HG03196 (cell line): ENCODE measurements around the gene SLC7A5.
A peak's percentile ranks its signal among the peaks of the same experiment; 100 is the strongest.
"Not testable (repeated sequence)": the region's sequence is repeated elsewhere in the genome, so short reads cannot be mapped to it uniquely, and the experiment has no call there.

ENCODE experiments used
- ATAC-seq: cut with Tn5 transposase; IDR thresholded peaks from one replicate; pipeline ENCODE4 v1.9.1; 2021; ENCODE audit not compliant: unreplicated experiment

The SLC7A5 gene

DNA sequence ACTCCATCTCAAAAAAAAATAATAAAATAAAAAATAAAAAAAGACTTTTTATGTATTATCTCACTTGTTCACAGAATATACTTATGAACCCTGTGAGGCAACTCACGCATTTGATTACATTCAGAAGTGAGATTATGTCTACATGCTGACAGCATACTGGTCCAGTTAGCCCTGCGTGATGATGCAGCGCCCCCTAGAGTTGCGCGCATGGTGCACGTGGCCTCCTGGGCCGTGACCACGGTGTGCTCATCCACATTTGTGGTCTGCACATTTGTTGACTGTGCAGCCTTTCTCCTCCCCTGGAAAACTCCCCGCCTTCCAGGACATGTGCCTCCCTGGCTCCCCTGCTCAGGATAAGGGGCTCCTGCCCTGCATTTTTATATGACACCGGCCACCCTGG is 20.5 kb upstream of the SLC7A5 start:
- ATAC-seq = not testable (repeated sequence)

- not testable (repeated sequence) for ATAC-seq
Observed at GRCh38 chr16:87888346-87888745, 19.0 kb upstream of the SLC7A5 start.

- not testable (repeated sequence) for ATAC-seq
Observed at GRCh38 chr16:87887931-87888330, 18.6 kb upstream of the SLC7A5 start.

DNA sequence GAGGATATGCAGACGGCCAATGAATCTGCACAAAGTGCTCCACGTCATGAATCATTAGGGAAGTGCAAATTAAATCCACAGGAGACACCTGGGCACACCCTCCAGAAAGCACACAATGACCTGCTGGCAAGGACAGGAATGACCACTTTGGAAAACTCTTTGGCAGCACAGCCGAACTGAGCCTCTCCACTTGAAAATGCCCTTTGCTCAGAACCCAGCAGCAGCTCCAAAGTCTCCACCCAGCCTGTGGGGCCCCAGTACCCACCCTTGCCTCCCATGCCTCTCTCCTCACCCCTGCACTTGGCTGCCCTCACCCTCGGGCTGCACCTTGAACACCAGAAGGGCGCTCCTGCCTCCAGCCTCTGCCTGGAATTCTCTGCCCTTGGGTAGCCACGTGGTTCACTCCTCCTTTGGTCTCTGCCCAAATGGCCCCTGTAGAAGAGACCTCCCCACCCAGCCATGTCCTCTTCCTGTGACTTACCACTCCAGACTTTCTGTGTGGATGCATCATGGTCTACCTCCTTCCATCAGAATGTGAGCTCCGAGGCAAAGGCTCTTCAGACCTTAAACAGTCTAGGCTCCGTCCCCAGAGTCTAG is 16.2 kb upstream of the SLC7A5 start:
- ATAC-seq = not testable (repeated sequence)

DNA sequence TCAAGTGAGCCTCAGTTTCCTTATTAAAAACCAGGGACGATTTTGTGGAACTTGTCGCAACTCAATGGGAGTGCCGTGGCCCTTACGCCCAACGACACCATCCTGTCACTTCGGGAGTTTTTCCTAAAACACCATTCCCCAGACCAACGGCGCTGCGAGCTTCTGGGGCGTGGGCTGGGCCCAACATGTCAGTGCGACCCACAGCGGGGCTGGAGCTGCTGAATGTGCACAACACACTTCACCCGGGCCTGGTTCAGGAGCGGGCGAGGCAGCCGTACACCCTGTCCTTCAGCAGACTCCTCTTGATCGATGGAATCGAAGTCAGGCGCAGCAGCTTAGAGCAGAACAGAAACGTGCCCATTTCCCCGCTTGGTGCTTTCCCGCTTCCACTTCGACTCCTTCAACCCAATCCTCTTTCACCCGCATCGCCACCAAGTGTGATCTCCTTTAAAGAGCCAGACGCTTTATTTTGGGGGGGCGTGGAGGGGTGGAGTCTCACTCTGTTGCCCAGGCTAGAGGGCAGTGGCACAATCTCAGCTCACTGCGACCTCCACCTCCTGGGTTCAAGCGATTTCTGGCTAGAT is 13.2 kb upstream of the SLC7A5 start:
- ATAC-seq = no peak

DNA sequence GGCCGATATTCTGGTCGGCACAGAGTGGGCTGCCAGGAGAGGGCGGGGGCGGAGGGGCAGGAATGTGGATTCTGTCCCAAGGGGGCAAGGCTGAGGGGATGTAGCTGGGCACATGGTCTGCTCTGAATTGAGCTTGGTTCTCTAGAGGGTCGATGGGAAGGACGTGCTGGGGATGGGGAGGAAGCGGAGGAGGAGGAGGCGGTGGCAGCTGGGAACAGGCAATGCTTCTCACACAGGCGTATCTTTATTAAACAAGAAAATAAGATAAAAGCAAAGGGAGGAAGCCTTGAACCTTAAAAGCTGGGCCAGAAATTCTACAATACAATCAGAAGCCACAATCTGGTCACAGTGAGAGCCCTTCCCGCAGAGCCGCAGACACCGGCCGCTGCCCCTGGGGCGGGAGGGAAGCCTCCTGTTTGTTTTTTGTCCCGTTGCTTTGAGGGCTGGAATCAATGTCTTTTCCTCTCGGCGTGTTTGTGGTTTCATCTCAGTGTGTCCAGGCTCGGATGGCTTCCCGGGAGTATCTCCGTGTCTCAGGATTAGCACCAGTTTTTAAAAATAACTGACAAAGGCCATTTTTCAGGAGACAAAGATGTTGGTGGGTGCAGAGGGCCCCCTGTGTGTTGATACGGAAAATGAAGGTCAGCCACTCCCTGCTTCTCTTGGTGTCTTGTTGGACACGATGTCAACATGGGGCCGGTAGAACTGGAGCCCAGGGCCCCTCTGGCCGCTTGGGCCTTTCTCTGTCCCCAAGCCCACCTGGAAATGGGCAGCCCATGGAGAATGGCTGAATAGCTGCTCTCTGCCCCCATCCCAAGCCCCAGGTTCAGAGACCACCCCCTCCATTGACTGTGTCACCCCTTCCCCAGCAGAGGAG is 12.3 kb upstream of the SLC7A5 start:
- ATAC-seq = no peak

DNA sequence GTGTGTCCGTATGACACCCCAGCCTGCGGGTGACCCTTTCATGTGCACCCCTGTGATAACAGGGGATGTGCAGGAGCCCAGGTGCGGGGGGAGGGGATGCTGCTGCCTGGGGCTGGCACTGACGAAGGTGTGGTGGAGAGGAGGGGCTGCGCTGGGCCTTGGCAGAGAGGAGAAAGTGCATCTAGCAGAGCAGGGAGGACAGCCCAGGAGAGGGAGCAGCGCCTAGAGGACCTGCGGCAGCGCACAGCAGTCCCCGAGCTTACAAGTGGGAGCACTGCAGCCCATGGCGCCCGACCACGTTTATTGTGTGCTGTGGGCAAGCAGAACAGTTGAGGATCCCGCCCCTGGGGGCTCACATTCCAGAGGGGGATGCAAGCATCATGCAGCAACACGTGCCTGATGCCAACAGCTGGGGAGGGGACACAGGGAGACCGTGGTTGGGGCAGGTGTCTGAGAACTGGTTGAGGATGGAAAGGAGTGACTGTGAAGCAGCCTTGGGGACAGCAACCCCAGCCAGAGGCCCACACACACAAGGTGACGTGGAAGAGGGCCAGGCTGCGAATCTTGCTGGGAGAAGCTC is 10.9 kb upstream of the SLC7A5 start:
- ATAC-seq = no peak

DNA sequence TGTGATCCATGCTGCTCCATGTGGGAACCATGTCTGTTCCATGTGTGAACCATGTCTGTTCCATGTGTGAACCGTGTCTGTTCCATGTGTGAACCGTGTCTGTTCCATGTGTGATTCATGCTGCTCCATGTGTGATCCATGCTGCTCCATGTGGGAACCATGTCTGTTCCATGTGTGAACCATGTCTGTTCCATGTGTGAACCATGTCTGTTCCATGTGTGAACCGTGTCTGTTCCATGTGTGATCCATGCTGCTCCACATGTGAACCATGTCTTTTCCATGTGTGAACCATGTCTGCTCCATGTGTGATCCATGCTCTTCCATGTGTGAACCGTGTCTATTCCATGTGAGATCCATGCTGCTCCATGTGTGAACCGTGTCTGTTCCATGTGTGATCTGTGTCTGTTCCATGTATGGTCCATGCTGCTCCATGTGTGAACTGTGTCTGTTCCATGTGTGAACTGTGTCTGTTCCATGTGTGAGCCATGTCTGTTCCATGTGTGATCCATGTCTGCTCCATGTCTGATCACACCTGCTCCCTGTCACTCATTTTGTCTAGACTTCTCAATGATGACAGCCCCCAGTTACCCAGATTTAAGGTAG is 10.2 kb upstream of the SLC7A5 start:
- not testable (repeated sequence) for ATAC-seq

- no peak for ATAC-seq
Observed at GRCh38 chr16:87878704-87879103, 9.4 kb upstream of the SLC7A5 start.

GRCh38 chr16:87877942-87878507 is 8.7 kb upstream of the SLC7A5 start:
- ATAC-seq = no peak

DNA sequence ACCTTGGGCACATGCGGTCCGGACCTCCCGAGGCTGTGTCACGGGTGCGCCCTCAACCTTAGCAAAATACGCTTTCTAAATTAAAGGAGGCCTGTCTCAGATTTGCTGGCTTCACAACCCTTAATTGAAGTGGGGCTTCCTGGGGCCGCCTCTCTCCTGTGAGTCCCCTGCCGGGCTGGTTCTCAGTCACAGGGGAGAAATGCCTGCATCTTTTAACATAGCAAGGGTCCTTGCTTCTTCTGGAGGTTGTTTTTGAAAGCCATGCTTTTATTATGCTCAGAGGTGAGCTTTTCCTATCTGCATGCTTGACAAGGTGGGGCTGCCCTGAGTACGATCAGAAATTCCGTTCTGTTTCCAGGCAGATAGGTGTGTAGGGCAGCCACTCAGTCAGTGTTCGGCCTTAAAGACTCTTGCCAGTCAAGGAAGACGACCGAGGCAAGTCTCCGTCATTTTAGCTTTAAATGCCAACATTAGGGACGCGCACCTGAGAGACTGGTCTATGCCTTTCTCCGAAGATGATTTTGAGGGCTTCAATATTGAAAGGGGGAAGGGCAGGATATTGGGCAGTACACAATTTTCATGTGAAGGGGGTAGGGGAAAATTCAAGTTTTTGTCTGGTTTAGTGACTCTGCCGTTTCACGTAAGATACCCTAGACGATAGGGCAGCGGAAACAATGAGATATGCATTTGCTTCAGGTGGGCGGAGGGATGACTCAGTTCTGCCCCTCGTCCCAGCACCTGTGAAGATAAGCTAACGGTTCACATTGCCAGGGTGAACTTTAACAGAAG is 5.5 kb upstream of the SLC7A5 start:
- no peak for ATAC-seq

DNA sequence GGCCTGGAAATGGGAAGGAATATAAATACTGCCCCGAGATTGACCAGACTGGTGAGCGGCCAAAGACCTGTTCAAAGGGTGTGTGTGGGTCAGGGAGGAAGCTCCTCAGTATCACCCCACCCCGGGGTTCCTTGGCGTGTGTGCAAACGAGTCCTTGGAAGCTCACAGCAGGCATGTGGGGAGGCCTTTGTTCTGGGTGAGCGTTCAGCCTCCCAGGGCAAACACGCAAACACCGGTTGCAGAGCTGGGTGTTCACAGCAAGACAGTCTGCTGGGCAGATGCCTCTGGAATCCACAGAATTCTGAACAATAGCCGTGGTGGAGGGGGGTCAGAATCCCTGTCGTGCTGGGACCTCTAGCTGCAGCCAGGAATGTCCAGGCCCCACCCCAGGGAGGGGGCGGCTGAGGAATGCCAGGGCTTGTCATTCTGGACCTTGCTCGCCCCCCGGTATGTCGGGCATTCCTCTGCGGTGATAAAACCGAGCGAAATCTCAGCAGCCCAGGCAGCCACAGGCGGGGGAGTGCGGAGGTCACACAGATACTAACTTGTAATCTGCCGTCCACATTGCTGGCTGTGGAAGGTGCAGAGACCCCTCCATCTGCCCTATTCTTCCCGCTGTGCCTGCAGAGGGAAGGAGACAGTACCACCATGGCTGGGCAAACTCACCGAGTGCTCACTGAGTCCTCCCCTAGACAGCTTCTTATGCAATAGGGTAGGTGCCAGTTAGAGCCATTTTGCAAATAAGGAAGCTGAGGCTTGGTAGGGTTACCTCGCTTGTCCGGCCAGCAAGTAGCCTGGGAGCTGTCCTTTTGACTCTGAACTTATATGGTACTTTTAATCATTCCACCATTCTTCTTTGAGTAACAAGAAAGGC is 1.3 kb upstream of the SLC7A5 start:
- not testable (repeated sequence) for ATAC-seq

GRCh38 chr16:87869879-87870417 is 641 bp upstream of the SLC7A5 start:
- not testable (repeated sequence) for ATAC-seq

- peak; percentile 40 for ATAC-seq
Observed at GRCh38 chr16:87868254-87869029, 865 bp downstream of the SLC7A5 start.

- ATAC-seq = not testable (repeated sequence)
Observed at GRCh38 chr16:87865902-87866555, 3.3 kb downstream of the SLC7A5 start.

- ATAC-seq = no peak
Observed at GRCh38 chr16:87864331-87864989, 4.8 kb downstream of the SLC7A5 start.

- not testable (repeated sequence) for ATAC-seq
Observed at GRCh38 chr16:87863327-87863635, 6.0 kb downstream of the SLC7A5 start.
